Loucy (cell line): ENCODE results near the gene LSM7.

Experiments used
- H2AFZ ChIP-seq: fragments of 200-600 bp; sonication (generic); 2 replicates; pipeline ENCODE4 v1.6.0; 2016; ENCODE audit warnings: antibody characterized with exemption, mild to moderate bottlenecking, low read length, moderate library complexity
- H3F3A ChIP-seq: fragments of 200-600 bp; 2 replicates; pipeline ENCODE4 v1.6.0; 2016; ENCODE audit warnings: antibody characterized with exemption, low read depth, mild to moderate bottlenecking
- H3K27me3 ChIP-seq: fragments of 200-600 bp; sonication (generic); 2 replicates; pipeline ENCODE4 v1.6.1; 2014; ENCODE audit warnings: low read length, mild to moderate bottlenecking; ENCODE audit not compliant: insufficient read depth, poor library complexity, severe bottlenecking
- H3K36me3 ChIP-seq: fragments of 200-600 bp; sonication (generic); 2 replicates; pipeline ENCODE4 v1.6.1; 2016; ENCODE audit warnings: low read length; ENCODE audit not compliant: insufficient read depth
- H3K4me1 ChIP-seq: fragments of 200-600 bp; sonication (generic); 2 replicates; pipeline ENCODE4 v1.5.1; 2014; ENCODE audit warnings: low read length, mild to moderate bottlenecking; ENCODE audit not compliant: insufficient read depth, poor library complexity, severe bottlenecking
- H3K4me2 ChIP-seq: fragments of 200-600 bp; sonication (generic); 2 replicates; pipeline ENCODE4 v1.6.0; 2014; ENCODE audit warnings: antibody characterized with exemption, low read length, low read depth, mild to moderate bottlenecking; ENCODE audit not compliant: poor library complexity, severe bottlenecking
- H3K4me3 ChIP-seq: fragments of 200-600 bp; sonication (generic); 2 replicates; pipeline ENCODE4 v1.5.1; 2014; ENCODE audit warnings: low read length, mild to moderate bottlenecking, mixed read lengths; ENCODE audit not compliant: poor library complexity, severe bottlenecking
- H3K79me2 ChIP-seq: fragments of 200-600 bp; sonication (generic); 2 replicates; pipeline ENCODE4 v1.6.1; 2014; ENCODE audit warnings: low read length; ENCODE audit not compliant: insufficient read depth
- H3K9ac ChIP-seq: fragments of 200-600 bp; sonication (generic); 2 replicates; pipeline ENCODE4 v1.6.0; 2014; ENCODE audit warnings: mild to moderate bottlenecking, low read depth, low read length, moderate library complexity; ENCODE audit not compliant: poor library complexity, severe bottlenecking
- H3K9me2 ChIP-seq: fragments of 200-600 bp; sonication (generic); replicated peaks from 2 replicates; pipeline ENCODE4 v1.6.1; 2016; ENCODE audit warnings: low read depth, low read length, mixed read lengths
- H3K9me3 ChIP-seq: fragments of 200-600 bp; sonication (generic); 2 replicates; pipeline ENCODE4 v1.6.1; 2014; ENCODE audit warnings: mild to moderate bottlenecking, antibody characterized with exemption, low read length, low read depth; ENCODE audit not compliant: insufficient read depth
- H4K20me1 ChIP-seq: fragments of 200-600 bp; sonication (generic); 2 replicates; pipeline ENCODE4 v1.6.0; 2014; ENCODE audit warnings: antibody characterized with exemption, low read length, mild to moderate bottlenecking; ENCODE audit not compliant: insufficient read depth, poor library complexity, severe bottlenecking
- EZH2phosphoT487 ChIP-seq: fragments of 200-600 bp; IDR thresholded peaks from 2 replicates; pipeline ENCODE4 v1.6.1; 2018; ENCODE audit warnings: antibody characterized with exemption, mild to moderate bottlenecking, moderate library complexity, borderline replicate concordance
- TF ChIP-seq, protein P1 (sequence below): fragments of 200-600 bp; sonication (generic); conservative IDR thresholded peaks from 2 replicates; pipeline ENCODE4 v1.5.1; 2014; ENCODE audit warnings: mild to moderate bottlenecking, antibody characterized with exemption, low read length

The LSM7 gene

DNA sequence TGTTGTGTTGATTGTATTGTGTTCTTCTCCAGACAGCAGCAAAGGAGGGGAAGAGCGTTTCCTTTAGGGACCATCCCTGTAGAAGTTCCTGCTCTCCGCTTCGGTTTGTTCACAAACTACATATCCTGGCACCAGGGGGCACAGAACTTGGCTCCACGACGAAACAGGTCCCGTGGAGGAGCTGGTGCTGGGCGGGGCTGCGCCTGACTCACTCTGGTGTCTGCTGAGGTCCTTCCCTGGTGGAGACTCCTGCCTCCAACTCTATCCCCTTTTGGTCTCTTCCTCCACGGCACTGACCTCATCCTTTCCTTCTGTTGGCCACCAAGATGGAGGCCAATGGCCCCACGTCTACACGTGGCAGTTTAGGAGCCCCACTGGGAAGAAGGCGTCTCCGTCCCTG, 46.4 kb upstream of the LSM7 start:
- Histone ChIP-seq H3K36me3 (no peaks in the 10 kb centered on the region), H3K79me2 (no peaks in the 10 kb centered on the region), H3F3A (no peaks in the 10 kb centered on the region), H3K27me3 (no peaks in the 10 kb centered on the region), H2AFZ (no peak overlapping the region), H3K9me3 (peaks cover 3% of the 10 kb centered on the region; the same call in 1 of the 2 replicates), H3K4me1 (no peaks in the 10 kb centered on the region), H3K9ac (no peak overlapping the region), H3K4me3 (no peak overlapping the region), H3K9me2 (no peaks in the 10 kb centered on the region), H4K20me1 (no peaks in the 10 kb centered on the region), H3K4me2 (no peak overlapping the region)
- TF ChIP-seq, protein P1, sequence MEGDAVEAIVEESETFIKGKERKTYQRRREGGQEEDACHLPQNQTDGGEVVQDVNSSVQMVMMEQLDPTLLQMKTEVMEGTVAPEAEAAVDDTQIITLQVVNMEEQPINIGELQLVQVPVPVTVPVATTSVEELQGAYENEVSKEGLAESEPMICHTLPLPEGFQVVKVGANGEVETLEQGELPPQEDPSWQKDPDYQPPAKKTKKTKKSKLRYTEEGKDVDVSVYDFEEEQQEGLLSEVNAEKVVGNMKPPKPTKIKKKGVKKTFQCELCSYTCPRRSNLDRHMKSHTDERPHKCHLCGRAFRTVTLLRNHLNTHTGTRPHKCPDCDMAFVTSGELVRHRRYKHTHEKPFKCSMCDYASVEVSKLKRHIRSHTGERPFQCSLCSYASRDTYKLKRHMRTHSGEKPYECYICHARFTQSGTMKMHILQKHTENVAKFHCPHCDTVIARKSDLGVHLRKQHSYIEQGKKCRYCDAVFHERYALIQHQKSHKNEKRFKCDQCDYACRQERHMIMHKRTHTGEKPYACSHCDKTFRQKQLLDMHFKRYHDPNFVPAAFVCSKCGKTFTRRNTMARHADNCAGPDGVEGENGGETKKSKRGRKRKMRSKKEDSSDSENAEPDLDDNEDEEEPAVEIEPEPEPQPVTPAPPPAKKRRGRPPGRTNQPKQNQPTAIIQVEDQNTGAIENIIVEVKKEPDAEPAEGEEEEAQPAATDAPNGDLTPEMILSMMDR = no peak
- no peak for TF ChIP-seq EZH2phosphoT487

DNA sequence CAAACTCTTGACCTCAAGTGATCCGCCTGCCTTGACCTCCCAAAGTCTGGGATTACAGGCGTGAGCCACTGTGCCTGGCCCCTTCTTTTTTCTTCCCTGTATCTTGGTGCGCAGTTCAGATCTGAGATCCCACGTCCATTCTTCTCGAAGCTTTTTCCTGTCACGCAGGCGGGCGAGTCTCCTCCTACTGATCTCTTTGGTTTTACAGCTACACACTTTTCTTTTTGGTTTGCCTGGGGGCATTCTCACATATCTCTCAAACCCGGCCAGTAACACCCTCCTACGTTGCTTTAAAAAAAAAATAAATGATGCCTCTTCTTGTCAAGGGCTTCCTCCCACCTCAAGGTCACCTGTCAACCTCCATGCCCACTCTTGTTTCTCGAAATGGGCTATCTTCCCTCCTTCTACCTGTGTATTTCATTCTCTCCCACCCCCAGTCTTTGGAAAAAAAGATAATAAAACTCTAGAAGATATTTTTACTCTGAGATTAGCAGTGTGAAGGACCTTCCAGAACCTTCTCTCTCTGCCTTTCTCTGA, 43.8 kb upstream of the LSM7 start:
- no peak overlapping the region for H2AFZ ChIP-seq
- H3K4me1 ChIP-seq = no peaks in the 10 kb centered on the region
- H4K20me1 ChIP-seq = no peaks in the 10 kb centered on the region
- H3F3A ChIP-seq = no peaks in the 10 kb centered on the region
- no peaks in the 10 kb centered on the region for H3K9me2 ChIP-seq
- no peaks in the 10 kb centered on the region for H3K79me2 ChIP-seq
- peaks cover 3% of the 10 kb centered on the region; the same call in 1 of the 2 replicates for H3K9me3 ChIP-seq
- H3K36me3 ChIP-seq = no peaks in the 10 kb centered on the region
- H3K27me3 ChIP-seq = no peaks in the 10 kb centered on the region
- no peak overlapping the region for H3K9ac ChIP-seq
- H3K4me3 ChIP-seq = no peak overlapping the region
- TF ChIP-seq, protein P1 = no peak
- TF ChIP-seq EZH2phosphoT487 = no peak
- H3K4me2 ChIP-seq = no peak overlapping the region

DNA sequence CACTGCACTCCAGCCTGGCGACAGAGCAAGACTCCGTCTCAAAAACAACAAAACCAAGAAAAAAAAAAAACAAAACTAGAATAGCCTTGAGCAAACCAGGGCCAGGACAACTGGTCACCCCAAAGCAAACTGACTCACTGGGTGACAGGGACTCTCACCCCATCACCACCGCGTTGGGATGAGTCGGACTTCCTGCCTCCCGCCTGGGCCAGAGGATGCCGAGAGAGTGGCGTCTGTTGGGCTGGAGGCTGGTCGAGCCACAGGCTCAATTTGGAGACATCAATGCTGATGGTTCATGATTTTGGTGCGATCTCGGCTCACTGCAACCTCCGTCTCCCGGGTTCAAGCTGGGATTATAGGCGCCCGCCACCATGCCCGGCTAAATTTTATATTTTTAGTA, 43.3 kb upstream of the LSM7 start:
- no peak overlapping the region for H3K4me3 ChIP-seq

More for the DNA sequence above, 43.3 kb upstream of the LSM7 start:
- Histone ChIP-seq H3K9me2 (no peaks in the 10 kb centered on the region), H3F3A (no peaks in the 10 kb centered on the region), H3K9me3 (peaks cover 3% of the 10 kb centered on the region; the same call in 1 of the 2 replicates), H3K79me2 (no peaks in the 10 kb centered on the region), H3K27me3 (no peaks in the 10 kb centered on the region), H2AFZ (no peak overlapping the region), H4K20me1 (no peaks in the 10 kb centered on the region), H3K4me2 (no peak overlapping the region), H3K36me3 (no peaks in the 10 kb centered on the region), H3K4me1 (no peaks in the 10 kb centered on the region), H3K9ac (no peak overlapping the region)
- no peak for TF ChIP-seq EZH2phosphoT487
